NCI-H748 (cell line): ENCODE measurements around the gene SKIC2.
A peak's percentile ranks its signal among the peaks of the same experiment; 100 is the strongest.
"Not testable (repeated sequence)": the region's sequence is repeated elsewhere in the genome, so short reads cannot be mapped to it uniquely, and the experiment has no call there.

ENCODE experiments used
- DNase-seq: peaks from one replicate; lab custom pipeline; 2025; ENCODE audit not compliant: unreplicated experiment; lab: John Stamatoyannopoulos, UW

The SKIC2 gene

DNA sequence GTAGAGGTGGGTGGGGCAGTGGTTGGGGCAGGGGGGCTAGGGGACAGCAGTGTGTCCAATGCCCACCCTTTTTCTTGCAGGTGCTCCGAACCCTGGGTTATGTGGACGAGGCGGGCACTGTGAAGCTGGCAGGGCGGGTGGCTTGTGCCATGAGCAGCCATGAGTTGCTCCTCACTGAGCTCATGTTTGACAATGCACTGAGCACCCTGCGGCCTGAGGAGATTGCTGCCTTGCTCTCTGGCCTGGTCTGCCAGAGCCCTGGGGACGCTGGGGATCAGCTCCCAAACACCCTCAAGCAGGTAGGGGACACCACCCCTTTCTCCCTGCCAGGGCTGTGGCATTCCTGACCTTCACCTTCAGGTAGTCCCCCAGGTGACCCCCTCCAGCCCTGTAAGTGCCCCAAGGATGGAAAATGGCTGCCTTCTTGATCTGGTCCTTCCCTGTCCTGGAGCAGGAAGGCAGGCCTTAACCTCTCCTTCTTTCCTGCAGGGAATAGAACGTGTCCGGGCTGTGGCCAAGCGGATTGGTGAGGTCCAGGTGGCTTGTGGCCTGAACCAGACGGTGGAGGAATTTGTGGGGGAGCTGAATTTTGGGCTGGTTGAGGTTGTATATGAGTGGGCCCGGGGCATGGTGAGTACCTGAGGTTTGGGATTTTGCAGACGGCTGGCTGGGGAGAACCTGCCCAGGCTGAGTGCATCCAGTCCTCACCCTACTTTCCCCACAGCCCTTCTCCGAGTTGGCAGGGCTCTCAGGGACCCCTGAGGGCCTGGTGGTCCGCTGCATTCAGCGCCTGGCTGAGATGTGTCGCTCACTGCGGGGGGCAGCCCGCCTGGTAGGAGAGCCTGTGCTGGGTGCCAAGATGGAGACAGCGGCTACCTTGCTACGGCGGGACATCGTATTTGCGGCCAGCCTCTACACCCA, 10.1 kb downstream of the SKIC2 start:
- DNase-seq = no peak

DNA sequence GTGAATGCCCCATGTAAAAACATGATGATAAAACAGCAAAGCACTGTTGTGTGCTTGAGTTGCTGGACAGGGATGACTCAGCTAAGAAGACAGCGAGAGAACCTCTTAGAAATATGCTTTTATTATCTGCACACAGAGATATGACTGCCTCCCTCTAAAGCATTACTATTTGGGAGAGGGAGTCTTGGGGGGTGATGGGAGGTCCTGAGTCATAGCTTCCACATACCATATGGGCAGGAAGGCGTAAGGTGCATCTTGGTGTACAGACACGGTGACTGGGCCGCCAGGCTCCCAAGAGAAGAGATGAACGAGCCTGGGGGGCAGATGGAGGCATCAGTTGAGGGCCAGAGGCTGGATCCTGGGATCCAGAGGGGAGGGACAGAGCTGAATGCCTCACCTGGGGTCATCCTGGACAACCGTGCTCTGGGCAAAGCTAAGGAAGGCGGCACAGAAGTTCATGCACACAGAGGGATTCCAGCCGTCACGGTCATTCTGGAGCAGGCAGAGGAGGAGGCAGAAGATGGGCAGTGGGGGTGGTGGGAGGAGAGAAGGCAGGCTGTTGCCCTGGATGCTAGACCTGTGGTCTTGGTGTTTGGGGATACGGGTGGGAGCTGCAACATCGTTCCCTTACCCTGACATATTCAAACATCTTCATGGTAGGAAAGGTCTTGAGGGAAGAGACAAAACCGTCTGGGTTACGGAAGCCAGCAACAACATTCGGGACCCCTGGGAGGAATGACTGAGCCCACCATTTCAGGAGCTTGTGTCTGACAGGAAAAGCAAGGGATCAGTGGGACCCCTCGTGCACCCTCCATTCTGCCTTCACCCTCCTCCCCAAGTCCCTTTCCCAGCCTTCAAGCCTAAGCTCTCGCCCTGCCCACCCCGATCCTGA, 11.0 kb downstream of the SKIC2 start:
- no peak for DNase-seq

DNA sequence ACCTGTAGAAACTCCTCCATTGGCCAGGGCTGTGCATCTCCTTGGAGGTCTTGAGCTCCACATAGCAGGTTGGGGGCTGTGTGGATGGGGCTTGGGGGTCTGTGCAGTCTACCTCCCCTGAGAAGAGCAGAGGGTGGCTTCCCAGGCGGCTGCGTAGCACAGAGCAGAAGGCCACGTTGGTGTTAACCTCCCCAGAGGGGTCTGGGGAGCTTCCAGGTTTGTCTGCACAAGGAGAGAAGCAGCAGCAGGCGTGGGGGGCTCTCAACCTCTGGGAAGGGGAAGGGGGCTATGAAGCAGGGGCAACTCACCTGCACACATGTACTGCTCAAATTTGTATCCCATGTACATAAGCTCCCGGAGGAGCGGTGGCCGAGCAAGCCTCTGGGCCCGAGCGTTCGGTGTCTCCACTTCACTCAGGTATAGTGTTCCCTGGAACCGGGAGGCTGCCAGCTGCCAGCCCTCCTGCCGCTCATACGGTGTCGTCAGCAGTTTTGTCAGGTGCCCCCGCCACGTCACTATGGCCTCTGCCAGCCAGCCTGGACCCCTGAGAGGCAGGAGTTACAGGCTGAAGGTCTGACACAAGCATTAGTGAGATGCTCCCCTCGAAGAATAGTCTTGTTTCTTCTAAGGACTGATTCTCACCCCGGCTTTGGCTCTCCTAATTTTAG, 11.8 kb downstream of the SKIC2 start:
- DNase-seq = peak; percentile 69

DNA sequence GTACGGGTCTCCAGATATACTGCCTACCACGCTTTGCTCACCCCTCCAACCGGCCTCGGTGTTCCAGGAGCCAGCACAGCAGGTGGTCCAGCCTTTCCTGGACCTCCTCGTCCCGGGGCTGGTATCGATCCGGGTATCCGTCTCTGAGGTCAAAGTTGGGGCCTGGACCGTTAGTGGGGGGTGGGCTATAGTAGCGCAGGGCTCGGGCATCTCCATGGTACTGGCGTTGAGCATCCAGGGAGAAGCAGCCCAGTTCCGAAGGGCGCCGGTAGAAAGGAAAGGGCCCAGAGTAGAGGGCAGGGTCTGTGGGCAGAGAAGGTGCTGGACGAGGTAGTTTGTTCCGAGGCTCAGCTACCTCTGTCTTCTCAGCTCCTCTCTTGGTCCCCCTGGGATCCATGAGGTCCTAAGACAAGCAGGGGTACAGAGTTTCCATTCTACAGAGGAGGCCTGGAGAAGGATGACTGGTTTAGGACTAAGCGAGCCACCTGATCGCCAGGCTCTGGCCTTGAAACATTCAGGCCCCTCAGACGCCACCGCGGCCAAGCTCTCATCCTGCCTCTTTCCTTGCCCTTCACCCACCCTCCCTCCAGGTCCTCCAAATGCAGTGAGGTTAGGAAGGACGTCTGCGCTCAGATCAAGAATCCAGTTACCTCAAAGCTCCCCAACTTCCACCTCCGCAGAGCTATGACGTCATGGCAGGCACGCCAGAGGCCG, 12.5 kb downstream of the SKIC2 start:
- DNase-seq = peak; percentile 63

DNA sequence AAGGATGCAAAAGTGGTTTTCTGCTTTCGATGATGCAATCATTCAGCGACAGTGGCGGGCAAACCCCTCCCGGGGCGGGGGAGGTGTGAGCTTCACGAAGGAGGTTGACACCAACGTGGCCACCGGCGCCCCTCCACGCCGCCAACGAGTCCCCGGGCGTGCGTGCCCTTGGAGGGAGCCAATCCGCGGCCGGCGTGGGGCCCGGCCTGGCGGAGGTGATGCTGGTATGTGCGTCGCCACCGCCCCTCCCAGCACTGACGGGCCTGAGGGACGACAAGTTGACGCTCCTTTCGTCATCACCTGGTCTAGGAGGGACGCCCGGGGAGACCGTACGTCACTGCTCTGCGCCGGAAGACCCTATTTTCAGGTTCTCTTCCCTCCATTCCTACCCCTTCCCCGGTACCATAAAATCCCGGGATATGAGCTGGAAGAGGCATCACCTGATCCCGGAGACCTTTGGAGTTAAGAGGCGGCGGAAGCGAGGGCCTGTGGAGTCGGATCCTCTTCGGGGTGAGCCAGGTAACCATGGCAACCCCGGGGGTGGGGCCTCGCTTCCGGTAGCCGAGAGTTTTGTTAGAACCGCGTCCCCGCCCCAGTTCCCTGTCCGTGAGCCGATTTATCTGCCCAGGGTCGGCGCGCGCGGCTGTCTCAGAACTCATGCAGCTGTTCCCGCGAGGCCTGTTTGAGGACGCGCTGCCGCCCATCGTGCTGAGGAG, 13.2 kb downstream of the SKIC2 start, which contains the start of gene DXO:
Gene DXO, minus strand, starts transcription at position 146 of the 716 bp plus-strand sequence. CDS start 463 bp downstream, outside the sequence.
- DNase-seq = peak; percentile 99

DNA sequence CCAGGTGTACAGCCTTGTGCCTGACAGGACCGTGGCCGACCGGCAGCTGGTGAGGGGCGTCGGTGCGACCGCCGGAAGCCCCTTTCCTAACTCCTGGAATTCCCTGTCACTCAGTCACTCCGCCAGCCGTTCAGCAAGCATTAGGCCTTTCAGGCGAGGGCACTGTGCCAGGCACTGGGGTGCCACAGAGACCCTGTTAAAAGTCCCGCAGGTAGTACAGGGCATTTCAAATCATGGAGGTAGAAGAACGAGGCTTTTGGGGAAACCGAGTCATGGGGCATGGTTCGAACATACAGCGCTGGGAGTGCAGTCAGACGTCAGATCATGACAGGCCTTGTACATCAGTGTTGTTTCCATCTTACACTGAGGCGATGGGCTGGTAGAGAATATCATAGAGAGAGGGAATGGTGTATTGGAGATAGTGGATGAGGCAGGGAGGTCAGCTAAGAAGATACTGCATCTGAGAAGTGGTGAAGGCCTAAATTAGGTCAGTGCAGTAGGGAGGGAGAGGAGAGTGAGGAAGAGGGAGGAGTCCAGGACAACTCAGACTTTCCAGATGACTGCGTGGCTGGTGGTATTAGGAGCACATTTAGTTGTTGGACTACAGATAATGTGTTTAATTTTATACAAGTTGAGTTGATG, 13.9 kb downstream of the SKIC2 start:
- no peak for DNase-seq

DNA sequence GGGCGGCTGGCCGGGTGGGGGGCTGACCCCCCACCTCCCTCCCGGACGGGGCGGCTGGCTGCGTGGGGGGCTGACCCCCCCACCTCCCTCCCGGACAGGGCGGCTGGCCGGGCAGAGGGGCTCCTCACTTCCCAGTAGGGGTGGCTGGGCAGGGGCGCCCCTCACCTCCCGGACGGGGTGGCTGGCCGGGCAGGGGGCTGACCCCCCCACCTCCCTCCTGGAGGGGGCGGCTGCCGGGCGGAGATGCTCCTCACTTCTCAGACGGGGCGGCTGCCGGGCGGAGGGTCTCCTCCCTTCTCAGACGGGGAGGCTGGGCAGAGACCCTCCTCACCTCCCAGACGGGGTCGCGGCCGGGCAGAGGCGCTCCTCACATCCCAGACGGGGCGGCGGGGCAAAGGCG, 17.1 kb downstream of the SKIC2 start:
- not testable (repeated sequence) for DNase-seq

DNA sequence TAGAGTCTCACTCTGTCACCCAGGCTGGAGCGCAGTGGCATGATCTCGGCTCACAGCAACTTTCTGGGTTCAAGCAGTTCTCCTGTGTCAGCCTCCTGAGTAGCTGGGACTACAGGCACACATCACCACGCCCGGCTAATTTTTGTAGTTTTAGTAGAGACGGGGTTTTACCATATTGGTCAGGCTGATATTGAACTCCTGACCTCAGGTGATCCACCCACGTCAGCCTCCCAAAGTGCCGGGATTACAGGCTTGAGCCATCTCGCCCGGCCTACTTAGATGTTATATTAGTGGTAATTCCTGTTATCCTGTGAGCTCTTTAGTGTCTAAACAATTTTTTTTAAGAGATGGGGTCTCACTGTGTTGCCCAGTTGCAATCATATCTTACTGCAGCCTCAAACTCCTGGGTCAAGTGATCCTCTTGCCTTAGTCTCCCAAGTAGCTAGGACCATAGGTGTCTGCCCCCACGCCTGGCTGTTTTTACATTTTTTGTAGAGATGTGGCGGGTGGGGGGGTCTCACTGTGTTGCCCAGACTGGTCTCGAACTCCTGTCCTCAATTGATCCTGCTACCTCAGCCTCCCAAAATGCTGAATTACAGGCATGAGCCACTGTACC, 18.9 kb downstream of the SKIC2 start:
- DNase-seq = no peak

DNA sequence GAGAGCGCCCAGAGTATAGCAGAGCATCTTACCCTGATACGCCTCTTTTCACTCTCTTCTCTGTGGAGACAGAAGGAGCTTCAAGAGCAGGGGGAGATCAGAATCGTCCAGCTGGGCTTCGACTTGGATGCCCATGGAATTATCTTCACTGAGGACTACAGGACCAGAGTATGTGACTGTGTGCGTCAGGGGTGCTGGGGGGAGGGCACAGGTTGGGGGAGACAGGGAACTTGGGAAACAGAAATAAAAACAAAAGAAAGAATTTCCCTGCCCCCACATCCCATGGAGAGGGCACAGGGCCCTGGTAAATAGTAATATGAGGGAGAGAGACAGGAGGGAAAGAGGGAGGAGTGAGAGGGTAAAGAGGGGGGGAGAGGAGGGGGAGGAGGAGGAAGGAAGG, 19.9 kb downstream of the SKIC2 start:
- DNase-seq = no peak

DNA sequence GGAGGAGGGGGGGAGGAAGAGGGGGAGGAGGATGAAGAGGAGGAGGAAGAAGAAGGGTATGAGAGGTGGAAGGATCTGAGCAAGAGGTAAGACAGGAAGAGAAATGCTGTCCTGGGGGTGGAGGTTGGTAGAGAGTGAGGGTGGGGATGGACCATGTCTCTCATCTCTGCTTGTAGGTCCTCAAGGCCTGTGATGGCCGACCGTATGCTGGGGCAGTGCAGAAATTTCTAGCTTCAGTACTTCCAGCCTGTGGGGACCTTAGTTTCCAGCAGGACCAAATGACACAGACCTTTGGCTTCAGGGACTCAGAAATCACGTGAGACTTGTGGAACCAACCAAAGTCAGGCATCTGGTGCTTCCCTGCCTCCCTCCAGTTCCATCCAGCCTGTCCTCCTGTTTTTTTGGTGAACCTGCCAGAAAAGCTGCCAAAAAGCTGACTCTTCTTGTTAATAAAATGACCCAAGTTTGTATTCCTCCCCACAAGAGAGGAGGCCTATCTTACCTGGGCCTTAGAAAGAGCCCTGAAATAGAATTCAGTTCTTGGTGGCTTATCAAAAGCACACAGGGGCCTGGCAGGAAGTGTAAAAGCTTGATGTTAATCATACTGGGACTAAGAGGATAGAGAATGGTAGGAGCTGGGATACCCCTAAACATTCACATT, 20.4 kb downstream of the SKIC2 start:
- no peak for DNase-seq

DNA sequence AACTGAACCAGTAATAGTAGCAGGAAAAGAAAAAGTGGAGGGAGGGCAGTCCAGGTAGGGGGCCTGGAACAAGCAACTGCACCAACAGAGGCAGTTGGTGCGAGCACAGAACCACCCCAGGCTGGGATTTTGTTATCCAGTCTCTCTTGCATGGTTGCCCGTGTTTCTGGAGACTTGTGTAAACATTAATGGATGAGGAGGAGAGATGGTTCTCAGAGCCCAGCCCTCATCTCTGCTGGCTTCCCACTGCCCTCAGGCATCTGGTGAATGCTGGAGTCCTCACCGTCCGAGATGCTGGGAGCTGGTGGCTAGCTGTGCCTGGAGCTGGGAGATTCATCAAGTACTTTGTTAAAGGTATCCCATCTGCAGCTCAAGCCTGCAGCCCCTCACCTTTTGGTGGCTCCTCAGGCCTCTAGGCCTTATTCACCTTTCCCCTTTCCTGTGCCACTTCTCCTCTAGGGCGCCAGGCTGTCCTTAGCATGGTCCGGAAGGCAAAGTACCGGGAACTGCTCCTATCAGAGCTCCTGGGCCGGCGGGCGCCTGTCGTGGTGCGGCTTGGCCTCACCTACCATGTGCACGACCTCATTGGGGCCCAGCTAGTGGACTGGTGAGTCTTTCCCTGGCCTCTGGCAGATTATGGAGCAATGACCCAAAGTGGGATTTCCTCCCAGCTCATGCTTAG, 21.4 kb downstream of the SKIC2 start:
- not testable (repeated sequence) for DNase-seq

DNA sequence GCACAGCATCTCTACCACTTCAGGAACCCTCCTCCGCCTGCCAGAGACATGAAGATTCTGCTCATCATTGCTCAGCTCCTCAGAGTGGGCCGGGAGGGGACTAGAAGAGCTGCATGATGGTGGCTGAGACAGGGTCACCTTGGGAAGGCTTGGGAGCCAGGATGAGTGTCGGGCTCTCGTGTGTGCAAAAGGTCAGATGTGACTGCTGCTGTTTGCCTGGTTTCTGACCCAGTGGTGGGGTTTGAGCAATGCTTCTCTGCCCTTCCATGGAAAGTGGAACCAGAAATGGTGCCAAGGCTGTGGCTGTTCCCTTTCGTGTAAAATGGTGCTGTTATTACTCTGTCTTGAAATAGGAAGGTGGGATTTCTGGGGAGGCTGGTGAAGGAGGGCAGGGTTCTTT, 22.0 kb downstream of the SKIC2 start:
- not testable (repeated sequence) for DNase-seq

DNA sequence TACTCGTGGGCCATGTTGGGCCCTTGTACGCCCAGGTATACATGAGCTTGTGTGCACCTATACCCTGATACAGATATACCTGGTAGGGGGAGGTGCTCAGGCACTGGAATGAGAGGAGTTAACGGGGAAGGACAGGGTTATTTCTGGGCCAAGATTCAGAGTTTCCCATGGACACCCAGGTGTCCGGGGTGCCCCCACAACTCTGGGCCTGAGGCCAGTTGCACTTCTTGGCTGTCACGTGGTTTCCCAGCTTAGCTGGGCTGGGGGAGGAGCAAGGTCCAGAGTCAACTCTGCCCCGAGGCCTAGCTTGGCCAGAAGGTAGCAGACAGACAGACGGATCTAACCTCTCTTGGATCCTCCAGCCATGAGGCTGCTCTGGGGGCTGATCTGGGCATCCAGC, 22.8 kb downstream of the SKIC2 start, which contains the start of gene C4A:
Gene C4A, plus strand, starts transcription at position 314 of the 400 bp plus-strand sequence. Its CDS starts 51 bp downstream, at position 365.
- DNase-seq = not testable (repeated sequence)

DNA sequence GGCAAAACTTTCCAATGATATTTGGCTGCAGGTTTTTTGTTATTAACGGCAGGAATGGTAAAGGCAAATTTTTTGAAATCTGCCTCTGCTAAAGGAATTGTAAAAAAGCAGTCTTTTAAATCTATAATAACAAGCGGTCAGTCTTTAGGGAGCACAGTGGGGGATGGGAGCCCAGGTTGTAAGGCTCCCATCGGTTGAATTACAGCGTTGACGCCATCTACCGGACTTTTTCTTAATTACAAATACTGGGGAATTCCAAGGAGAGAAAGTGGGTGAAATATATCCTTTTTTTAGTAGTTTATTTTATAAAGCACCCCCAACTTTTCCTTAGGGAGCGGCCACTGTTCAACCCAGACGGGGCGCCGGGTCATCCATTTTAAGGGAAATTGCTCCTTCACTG, 30.4 kb downstream of the SKIC2 start:
- DNase-seq = not testable (repeated sequence)

DNA sequence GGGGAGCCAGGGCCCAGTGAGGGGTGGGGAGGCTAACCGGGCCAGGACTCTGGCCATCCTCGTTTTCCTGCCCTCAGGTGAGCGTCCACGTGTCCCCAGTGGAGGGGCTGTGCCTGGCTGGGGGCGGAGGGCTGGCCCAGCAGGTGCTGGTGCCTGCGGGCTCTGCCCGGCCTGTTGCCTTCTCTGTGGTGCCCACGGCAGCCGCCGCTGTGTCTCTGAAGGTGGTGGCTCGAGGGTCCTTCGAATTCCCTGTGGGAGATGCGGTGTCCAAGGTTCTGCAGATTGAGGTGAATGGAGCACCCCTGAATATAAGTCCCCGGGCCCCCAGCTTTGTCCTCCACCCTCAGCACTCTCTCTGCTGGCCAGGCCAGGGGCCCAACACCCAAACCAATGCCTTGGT, 35.4 kb downstream of the SKIC2 start:
- DNase-seq = not testable (repeated sequence)

DNA sequence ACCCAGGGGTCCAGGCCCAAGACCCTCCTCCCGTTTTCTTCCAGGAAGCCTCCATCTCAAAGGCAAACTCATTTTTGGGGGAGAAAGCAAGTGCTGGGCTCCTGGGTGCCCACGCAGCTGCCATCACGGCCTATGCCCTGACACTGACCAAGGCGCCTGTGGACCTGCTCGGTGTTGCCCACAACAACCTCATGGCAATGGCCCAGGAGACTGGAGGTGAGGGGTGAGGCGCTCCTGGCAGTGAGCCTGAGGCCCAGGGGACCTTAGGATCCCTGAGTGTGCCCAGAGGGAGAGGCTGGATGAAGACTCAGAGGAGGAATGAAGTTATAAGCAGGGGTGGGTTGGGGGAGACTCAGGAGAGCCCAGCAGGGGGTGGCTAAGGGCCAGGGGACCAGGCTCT, 37.4 kb downstream of the SKIC2 start:
- not testable (repeated sequence) for DNase-seq

DNA sequence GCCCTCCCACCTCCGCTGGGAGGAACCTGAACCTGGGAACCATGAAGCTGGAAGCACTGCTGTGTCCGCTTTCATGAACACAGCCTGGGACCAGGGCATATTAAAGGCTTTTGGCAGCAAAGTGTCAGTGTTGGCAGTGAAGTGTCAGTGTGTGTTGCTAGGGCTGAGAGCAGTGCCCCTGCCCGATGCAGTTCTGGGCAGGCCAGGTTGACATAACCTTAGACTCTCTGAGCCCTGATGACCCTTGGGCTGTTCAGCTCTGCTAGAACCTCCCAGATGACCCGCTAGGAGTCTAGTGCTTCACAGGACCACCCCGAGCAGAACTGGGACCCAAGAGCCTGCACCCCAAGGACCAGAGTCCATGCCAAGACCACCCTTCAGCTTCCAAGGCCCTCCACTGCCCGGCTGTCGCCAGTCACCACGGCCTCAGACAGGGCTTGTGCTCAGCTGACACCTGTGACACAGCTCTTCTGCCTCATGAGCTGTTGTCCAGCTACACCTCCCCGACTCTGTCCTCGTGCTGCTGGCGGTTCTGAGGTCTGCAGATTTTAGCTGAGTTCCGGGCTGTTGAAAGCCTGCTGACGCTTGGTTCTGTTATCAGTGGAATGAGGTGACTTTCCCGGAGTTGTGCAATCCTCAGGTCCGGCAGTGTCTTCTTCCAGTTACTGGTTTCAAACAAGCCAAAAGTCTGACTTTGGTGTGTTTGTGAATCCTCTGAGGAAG, 43.7 kb downstream of the SKIC2 start:
- not testable (repeated sequence) for DNase-seq
